GM21515 (cell line): ENCODE measurements around the gene GRK3.
"Not testable (repeated sequence)": the region's sequence is repeated elsewhere in the genome, so short reads cannot be mapped to it uniquely, and the experiment has no call there.

Source experiments
- ATAC-seq: cut with Tn5 transposase; IDR thresholded peaks from one replicate; pipeline ENCODE4 v1.9.1; 2021; ENCODE audit not compliant: unreplicated experiment

Gene GRK3

DNA sequence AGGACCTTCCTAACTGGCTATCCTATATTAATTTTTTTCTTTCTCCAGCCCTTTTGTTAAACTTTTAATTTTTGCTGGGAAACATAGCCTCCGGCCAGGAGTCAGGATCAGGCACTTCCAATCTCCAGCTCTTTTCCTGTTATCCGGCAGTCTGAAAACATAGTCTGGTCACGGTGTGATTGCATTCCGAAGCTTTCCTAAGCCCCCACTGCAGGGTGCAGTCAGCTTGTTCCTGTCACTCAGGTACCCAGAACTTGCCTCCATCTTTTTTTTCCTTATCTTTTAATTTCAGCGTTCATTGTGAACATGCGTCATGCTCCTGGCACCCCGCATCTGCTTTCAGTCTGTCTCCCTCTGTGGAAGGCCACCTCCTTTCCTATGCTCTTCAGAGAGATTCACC lies 59.4 kb downstream of the GRK3 start:
- ATAC-seq = no peak

- ATAC-seq = no peak
Measured at GRCh38 chr22:25624476-25624875, 60.0 kb downstream of the GRK3 start.

DNA sequence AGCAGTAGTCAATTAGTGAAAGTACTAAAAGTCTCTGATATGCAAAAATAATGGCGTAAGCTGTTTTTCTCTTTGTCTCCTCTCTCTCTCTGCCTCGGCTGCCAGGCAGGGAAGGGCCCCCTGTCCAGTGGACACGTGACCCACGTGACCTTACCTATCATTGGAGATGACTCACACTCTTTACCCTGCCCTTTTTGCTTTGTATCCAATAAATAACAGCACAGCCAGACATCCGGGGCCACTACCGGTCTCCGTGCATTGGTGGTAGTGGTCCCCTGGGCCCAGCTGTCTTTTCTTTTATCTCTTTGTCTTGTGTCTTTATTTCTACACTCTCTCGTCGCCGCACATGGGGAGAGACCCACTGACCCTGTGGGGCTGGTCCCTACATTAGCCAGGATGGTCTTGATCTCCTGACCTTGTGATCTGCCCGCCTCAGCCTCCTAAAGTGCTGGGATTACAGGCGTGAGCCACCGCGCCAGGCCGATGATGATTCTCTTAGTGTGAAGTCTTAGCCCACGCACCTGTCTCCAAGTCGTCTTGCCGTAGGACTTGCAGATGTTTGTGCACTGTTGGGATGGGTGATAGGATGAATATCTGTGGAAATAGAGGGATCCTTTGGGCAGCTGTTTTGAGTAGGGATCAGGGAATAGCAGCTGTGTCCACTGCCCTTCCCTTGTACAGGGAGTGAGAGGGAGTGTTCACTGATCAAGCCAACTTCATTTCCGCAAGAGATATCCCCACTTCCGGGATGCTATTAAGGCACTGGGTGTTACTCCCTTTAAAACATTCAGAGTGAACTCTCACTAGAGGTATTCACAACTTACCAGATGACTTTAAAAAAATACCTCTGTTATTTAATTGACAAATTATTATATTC lies 61.5 kb downstream of the GRK3 start:
- ATAC-seq = not testable (repeated sequence)

DNA sequence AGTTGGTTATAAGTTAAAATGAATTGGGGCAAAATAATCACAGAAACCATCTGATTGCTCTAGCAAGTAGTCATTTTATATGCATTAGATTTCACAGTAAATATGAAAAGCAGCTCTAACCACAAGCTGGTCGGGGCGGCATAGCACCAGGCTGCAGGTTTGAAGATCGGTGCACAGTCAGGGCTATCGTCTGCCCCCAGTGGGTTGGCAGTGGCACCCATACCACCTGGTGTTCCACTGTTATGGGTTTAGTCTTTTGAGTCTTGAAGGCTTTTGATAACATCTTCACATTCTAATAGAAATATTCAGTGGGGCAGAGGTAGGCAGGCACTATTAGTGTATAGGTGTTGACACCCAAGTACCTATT lies 62.1 kb downstream of the GRK3 start:
- ATAC-seq = no peak

- ATAC-seq = no peak
Measured at GRCh38 chr22:25627271-25627852, 62.9 kb downstream of the GRK3 start.

- ATAC-seq = no peak
Measured at GRCh38 chr22:25628494-25628893, 64.0 kb downstream of the GRK3 start.

DNA sequence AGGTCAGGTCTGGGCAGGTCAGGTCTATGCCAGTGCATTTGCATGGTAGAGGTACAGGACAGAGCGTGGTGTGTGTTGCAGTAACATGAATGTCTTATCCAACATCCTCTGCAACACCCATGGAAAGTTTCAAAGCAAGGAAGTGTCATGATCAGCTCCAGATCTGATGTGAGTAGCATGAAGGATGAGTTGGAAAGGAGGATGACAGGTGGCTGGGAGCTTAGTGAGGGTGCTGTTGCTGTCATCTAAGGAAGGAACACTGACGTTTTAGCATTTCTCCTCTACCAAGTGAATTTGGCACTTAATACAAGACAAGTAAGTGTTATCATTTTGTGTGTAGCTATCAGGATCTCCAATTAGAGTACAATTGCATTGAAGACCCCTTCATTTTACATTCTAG lies 65.1 kb downstream of the GRK3 start:
- no peak for ATAC-seq

DNA sequence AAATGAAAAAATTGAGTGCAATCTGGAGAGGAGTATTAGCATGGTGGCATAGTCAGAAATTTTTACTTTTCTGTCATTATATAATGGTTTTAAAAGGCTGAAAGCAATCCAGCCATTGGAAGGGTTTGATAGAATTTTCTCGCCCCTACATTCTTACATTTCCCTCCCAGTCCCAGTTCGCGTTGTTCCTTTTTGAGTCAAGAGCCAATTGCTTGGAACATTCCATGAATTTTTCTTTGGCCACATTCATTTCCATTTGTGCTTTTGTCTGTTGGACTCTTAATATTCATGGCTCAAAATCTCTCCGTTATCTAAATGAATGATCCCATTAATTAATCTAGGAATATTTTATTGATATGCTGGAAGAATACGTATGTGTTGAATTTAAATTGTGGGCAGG lies 66.0 kb downstream of the GRK3 start:
- ATAC-seq = no peak

DNA sequence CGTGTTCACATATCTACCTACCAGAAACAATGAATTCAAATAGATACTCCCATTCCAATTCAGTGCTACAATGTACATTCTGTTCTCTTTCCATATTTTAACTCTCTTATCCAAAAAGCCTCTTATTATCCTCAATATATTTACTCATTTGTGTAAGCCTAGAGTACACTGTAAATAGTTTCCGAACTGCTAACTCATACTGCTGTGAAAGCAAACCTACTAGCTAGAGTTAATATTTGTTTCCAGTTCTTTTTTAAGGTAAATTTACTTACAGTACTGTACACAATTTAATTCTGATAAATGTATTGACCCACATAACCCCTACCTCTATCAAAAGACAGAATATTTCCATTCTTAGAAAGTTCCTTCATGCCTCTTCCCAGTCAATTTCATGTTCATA lies 71.8 kb downstream of the GRK3 start:
- no peak for ATAC-seq

GRCh38 chr22:25637032-25637431 lies 72.6 kb downstream of the GRK3 start:
- ATAC-seq = no peak

- ATAC-seq = no peak
Measured at GRCh38 chr22:25637672-25638071, 73.2 kb downstream of the GRK3 start.

DNA sequence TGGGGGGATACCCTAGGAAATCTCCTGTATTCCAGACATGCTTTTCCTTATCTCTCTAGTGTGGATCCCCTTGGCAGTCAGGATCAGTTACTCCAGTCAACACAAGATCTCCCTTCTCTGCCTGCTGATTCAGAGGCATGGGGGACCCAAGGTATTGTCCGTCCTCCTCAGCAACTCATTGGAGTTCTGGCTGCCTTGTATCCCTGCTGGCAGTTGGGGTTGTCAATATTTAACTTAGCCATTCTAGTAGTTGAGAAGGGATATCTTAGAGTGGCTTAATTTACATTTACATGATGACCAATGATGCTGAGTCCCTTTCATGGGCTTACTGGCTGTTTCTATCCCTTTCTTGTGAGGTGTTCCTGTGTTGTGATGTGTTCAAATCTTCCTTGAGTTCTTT lies 74.2 kb downstream of the GRK3 start:
- no peak for ATAC-seq

DNA sequence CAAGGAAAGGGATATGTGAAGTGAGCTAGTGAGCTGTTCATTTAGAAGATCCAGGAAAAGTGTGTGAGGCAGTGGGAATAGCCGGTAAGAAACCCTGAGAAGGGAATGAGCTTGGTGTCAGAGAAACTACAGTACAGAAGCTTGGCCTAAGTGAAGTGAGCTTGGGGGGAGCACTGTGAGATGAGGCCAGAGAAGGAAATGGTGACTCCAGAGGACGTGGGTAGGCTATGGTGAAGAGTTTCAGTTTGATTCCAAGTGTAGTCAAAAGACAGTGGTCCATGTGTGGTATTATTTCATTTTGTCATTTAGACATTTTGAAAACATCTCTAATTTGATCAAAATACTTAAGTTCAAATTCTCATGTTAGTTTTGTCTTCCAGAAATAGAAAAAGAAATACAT lies 77.2 kb downstream of the GRK3 start:
- ATAC-seq = no peak

DNA sequence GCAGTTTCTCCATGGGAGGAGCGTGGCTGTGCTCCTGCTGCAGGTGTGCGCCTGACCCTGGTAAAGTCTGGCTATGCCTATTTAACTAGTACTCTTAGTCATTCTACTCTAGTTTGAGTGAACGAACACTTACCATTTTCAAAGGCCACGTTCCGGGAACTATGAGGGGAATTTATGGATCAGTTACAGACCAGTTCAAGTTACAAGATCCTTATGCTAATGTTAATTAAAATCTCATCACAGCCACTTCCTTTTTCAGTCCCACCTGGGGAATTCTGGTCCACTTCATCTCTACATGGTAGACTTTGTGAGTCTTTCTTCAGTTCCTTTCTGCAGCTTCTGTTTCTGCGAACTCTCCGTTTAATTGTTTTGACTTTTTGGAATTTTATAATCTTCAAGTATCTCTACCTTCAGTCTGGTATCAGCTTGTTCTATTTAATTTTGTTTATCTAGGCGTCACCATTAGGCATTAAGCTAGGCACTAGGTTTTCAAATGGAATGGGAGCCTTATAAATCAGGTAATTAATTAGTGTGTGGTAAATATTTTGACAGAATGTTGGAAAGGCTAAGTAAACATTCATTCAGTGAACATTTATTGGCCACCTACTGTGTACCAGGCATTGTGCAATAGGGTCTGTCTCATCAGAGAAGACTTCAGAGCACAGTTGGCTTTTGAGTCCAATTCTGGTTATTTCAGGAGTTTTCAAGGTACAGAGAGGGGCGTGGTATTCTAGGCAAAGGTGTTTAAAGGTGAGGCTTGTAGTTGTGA lies 78.9 kb downstream of the GRK3 start:
- no peak for ATAC-seq

DNA sequence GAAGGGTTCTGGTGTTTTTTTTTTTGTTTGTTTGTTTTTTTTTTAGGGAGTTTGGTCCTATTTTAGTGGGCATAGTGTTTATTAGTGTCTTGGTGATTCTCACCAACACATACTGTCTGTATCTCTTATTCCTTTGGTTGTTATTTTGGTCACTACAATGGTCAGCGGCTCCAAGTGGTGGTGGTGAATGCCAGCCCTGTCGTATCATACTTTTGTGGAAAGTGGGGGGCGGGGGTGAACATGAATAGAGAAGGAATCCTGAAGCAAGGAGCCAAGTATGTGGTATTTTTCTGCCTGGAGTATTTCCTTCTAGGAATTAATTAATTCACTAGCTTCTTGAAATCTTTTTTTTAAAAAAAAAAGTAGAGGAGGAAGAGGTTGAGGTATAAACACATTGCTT lies 79.6 kb downstream of the GRK3 start:
- ATAC-seq = no peak

- ATAC-seq = no peak
Measured at GRCh38 chr22:25645266-25645665, 80.8 kb downstream of the GRK3 start.

GRCh38 chr22:25645964-25646363 lies 81.5 kb downstream of the GRK3 start:
- ATAC-seq = no peak

GRCh38 chr22:25650833-25651232 lies 86.4 kb downstream of the GRK3 start:
- ATAC-seq = no peak

GRCh38 chr22:25651332-25652085 lies 87.0 kb downstream of the GRK3 start:
- no peak for ATAC-seq

DNA sequence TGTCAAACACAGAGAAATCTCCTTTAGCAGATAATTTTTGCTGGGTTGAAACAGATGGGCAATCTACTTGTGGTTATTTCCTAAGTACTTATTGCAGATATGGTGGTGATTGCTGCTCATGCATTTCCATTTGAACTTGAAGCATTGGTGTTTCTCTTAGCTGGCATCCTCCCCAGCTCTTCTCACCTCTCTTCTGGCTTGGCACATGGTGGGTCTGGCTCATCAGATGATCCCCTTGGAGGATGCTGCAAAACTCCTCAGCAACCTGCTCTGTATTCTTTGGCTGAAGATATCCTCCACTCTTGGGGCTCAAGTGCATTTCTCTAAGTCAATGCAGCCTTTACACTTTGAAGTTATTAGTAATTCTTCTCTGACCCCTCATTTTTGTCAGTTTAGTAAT lies 90.2 kb downstream of the GRK3 start:
- ATAC-seq = no peak

GRCh38 chr22:25655371-25655935 lies 91.0 kb downstream of the GRK3 start:
- no peak for ATAC-seq
